ENCODE data around the gene PEX26.

GRCh38 chr22:18077639-18078328 is at the start of gene PEX26:
- TF ChIP-seq POLR2AphosphoS5 (IDR thresholded peaks at IDR 0.05; ENCODE audit: borderline replicate concordance, low read depth, low read length) = peak; percentile 59; the same call in 1 of the 2 replicates
- no peak for TF ChIP-seq EZH2 (IDR thresholded peaks at IDR 0.05)
